A673 (cell line): ENCODE results near the gene ABI1. TPM values are rescaled to one million over a fixed set of nuclear protein-coding genes. Genes with fewer than 3 reads are reported as not detected.

Source experiments
- BruUV-seq: library from RNA; stranded (reverse); fragments of 400-500 nt; replicated peaks from 2 replicates; lab custom pipeline; 2021; lab: Mats Ljungman, UMichigan
- CTCF ChIA-PET: fragments of 300-600 bp; sonication (Branson Sonifier 250); formaldehyde crosslinking; loops from one replicate; lab custom pipeline; 2022; ENCODE audit warnings: antibody characterized with exemption; lab: Charles Lee
- POLR2A ChIA-PET: fragments of 300-600 bp; sonication (Branson Sonifier 250); formaldehyde crosslinking; loops from one replicate; lab custom pipeline; 2022; ENCODE audit warnings: antibody characterized with exemption; ENCODE audit not compliant: low non-redundant PET; lab: Charles Lee
- DNase-seq: peaks from one replicate; pipeline ENCODE4 v3.0.0-alpha.2; 2015; ENCODE audit warnings: low spot score
- H3K27ac ChIP-seq: fragments of 200-600 bp; sonication (generic); 2 replicates; pipeline ENCODE4 v1.5.1; 2016; ENCODE audit warnings: mixed run types, low read depth, mild to moderate bottlenecking, mixed read lengths, antibody characterized with exemption, low read length; ENCODE audit not compliant: poor library complexity, severe bottlenecking
- H3K27me3 ChIP-seq: fragments of 200-600 bp; sonication (generic); replicated peaks from 2 replicates; pipeline ENCODE4 v1.6.1; 2017; ENCODE audit warnings: mixed run types, low read depth, mild to moderate bottlenecking, mixed read lengths, antibody characterized with exemption, low read length; ENCODE audit not compliant: insufficient read depth, poor library complexity
- H3K36me3 ChIP-seq: fragments of 200-600 bp; sonication (generic); 2 replicates; pipeline ENCODE4 v1.6.1; 2016; ENCODE audit warnings: mixed run types, mild to moderate bottlenecking, mixed read lengths, antibody characterized with exemption, low read length; ENCODE audit not compliant: insufficient read depth, poor library complexity, severe bottlenecking
- H3K4me1 ChIP-seq: fragments of 200-600 bp; sonication (generic); 2 replicates; pipeline ENCODE4 v1.6.1; 2017; ENCODE audit warnings: mixed run types, mild to moderate bottlenecking, mixed read lengths, antibody characterized with exemption, low read length; ENCODE audit not compliant: insufficient read depth, poor library complexity, severe bottlenecking
- H3K4me3 ChIP-seq: fragments of 200-600 bp; sonication (generic); 2 replicates; pipeline ENCODE4 v1.5.1; 2016; ENCODE audit warnings: low read depth, mixed run types, mild to moderate bottlenecking, mixed read lengths, low read length; ENCODE audit not compliant: poor library complexity, severe bottlenecking
- H3K9me3 ChIP-seq: fragments of 200-600 bp; sonication (generic); 2 replicates; pipeline ENCODE4 v1.6.1; 2016; ENCODE audit warnings: mixed run types, low read depth, mild to moderate bottlenecking, mixed read lengths, antibody characterized with exemption, low read length; ENCODE audit not compliant: poor library complexity, severe bottlenecking
- CTCF ChIP-seq: fragments of 300-800, 200-600 bp; sonication (generic); conservative IDR thresholded peaks from 2 replicates; pipeline ENCODE4 v1.5.1; 2017; ENCODE audit warnings: low read depth, mild to moderate bottlenecking, antibody characterized with exemption, low read length, moderate library complexity, mixed read lengths
- EZH2 ChIP-seq: fragments of 200-600 bp; sonication (generic); IDR thresholded peaks from 2 replicates; pipeline ENCODE4 v1.6.1; 2017; ENCODE audit warnings: borderline replicate concordance, low read depth, mild to moderate bottlenecking, mixed read lengths, antibody characterized with exemption, low read length; ENCODE audit not compliant: poor library complexity, severe bottlenecking
- intact Hi-C: fragments of 100-400 bp; cut with micrococcal nuclease; formaldehyde crosslinking; loops from one replicate; pipeline ENCODE4 v1.10.0; 2022; ENCODE audit not compliant: unreplicated experiment
- total RNA-seq: library from RNA; stranded (reverse); gene quantifications from 2 replicates; pipeline ENCODE4 v1.2.3, GENCODE V29; 2021

ABI1 gene
- total RNA-seq, 1 experiment from 2014 or later = 70.5 TPM

DNA sequence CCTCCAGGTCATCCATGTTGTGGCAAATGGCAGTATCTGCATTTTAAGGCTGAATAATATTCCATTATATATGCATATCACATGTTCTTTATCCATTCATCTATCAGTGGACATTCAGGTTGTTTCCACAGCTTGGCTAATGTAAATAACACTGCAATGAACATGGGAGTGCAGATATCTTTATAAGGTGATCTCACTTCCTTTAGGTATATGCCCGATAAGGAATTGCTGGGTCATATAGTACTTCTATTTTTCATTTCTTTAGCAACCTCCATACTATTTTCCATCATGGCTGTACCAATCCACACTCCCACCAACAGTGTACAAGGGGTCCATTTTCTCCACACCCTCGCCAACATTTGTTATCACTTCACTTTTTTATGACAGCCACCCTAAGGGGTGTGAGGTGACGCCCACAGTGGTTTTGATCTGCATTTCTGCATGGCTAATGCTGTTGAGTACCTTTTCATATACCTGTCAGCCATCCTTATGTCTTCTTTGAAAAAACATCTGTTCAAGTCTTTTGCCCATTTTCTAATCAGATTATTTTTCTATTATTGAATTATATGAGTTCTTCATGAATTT lies 18.9 kb downstream of the ABI1 start:
- intact Hi-C loops = no loop called here
- H3K4me1 ChIP-seq = peaks cover 20% of the 10 kb centered on the region
- no peak overlapping the region for H3K27ac ChIP-seq
- no peak overlapping the region for H3K4me3 ChIP-seq
- no TSS peak for BruUV-seq
- CTCF ChIA-PET = no interaction called here
- DNase-seq = no peak
- no peak for TF ChIP-seq CTCF
- no peak for TF ChIP-seq EZH2
- no peaks in the 10 kb centered on the region for H3K36me3 ChIP-seq
- no peaks in the 10 kb centered on the region for H3K9me3 ChIP-seq
- H3K27me3 ChIP-seq = no peaks in the 10 kb centered on the region
- POLR2A ChIA-PET = no interaction called here

DNA sequence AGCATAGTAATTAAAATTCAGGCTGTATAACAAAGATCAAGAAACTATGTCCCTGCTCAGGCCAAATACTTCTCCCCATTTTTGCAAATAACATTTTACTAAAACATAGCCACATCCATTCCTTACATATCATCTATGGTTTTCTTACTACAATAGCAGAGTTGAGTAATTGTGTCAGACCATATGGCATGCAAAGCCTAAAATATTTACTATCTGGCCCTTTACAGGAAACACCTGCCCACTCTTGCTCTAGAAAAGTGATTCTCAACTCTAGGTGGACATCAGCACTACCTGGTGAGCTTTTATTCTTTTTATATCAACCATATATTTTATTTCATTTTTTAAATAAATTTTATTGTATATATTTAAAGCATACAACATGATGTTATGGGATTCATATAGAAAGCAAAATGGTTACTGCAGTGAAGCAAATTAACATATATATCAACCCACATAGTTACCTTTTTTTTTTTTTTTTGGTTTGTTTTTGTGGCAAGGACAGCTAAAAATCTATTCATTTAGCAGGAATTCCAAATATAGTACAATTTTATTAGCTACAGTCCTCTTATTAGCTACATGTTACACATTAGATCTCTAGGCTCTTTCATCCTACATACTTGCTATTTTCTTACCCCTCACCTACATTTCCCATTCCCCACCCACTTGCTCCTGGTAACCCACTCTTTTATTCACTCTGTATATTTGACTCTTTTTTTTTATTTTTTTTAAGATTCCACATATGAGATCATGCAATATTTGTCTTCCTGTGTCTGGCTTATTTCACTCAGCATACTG lies 19.6 kb downstream of the ABI1 start:
- no peak overlapping the region for H3K27ac ChIP-seq
- H3K9me3 ChIP-seq = no peaks in the 10 kb centered on the region
- no peaks in the 10 kb centered on the region for H3K36me3 ChIP-seq
- no peak overlapping the region for H3K4me3 ChIP-seq
- DNase-seq = no peak
- no TSS peak for BruUV-seq
- H3K4me1 ChIP-seq = peaks cover 20% of the 10 kb centered on the region
- ChIA-PET CTCF (no interaction called here), POLR2A (no interaction called here)
- no peak for TF ChIP-seq EZH2
- no peak for TF ChIP-seq CTCF
- intact Hi-C loops = no loop called here
- H3K27me3 ChIP-seq = no peaks in the 10 kb centered on the region

- Histone ChIP-seq H3K4me3 (no peak overlapping the region), H3K27ac (no peak overlapping the region), H3K9me3 (no peaks in the 10 kb centered on the region), H3K4me1 (peaks cover 20% of the 10 kb centered on the region), H3K36me3 (no peaks in the 10 kb centered on the region), H3K27me3 (no peaks in the 10 kb centered on the region)
- no TSS peak for BruUV-seq
- peak; percentile 17 for DNase-seq
- CTCF ChIA-PET = no interaction called here
- intact Hi-C loops = no loop called here
- POLR2A ChIA-PET = no interaction called here
- TF ChIP-seq EZH2 = no peak
- TF ChIP-seq CTCF = no peak
Measured at GRCh38 chr10:26839966-26840627, 20.7 kb downstream of the ABI1 start.
